ENCODE measurements around the gene YTHDF1.
A peak's percentile ranks its signal among the peaks of the same experiment; 100 is the strongest.

Gene YTHDF1

GRCh38 chr20:63183422-63184146, 32.3 kb downstream of the YTHDF1 start:
- peak; percentile 25 for DNase-seq

GRCh38 chr20:63182946-63183415, 33.0 kb downstream of the YTHDF1 start:
- no peak for DNase-seq

- no peak for DNase-seq
Measured at GRCh38 chr20:63182425-63182824, 33.5 kb downstream of the YTHDF1 start.

- DNase-seq, result no peak
Measured at GRCh38 chr20:63181226-63181625, 34.7 kb downstream of the YTHDF1 start.

- no peak for DNase-seq
Measured at GRCh38 chr20:63180569-63181185, 35.3 kb downstream of the YTHDF1 start.

GRCh38 chr20:63179687-63180568, 36.0 kb downstream of the YTHDF1 start:
- DNase-seq, result no peak

- peak; percentile 78 for DNase-seq
Measured at GRCh38 chr20:63178889-63179686, 36.8 kb downstream of the YTHDF1 start.

GRCh38 chr20:63178446-63178820, 37.5 kb downstream of the YTHDF1 start:
- no peak for DNase-seq

- no peak for DNase-seq
Measured at GRCh38 chr20:63177785-63178445, 38.0 kb downstream of the YTHDF1 start.

- no peak for DNase-seq
Measured at GRCh38 chr20:63177134-63177784, 38.7 kb downstream of the YTHDF1 start.

GRCh38 chr20:63176427-63177133, 39.4 kb downstream of the YTHDF1 start:
- no peak for DNase-seq

GRCh38 chr20:63176034-63176426, 39.9 kb downstream of the YTHDF1 start:
- no peak for DNase-seq

- DNase-seq, result no peak
Measured at GRCh38 chr20:63175038-63175895, 40.7 kb downstream of the YTHDF1 start.

GRCh38 chr20:63174309-63175037, 41.5 kb downstream of the YTHDF1 start:
- DNase-seq, result peak; percentile 18

- DNase-seq, result no peak
Measured at GRCh38 chr20:63173552-63174191, 42.3 kb downstream of the YTHDF1 start.

GRCh38 chr20:63172726-63173125, 43.2 kb downstream of the YTHDF1 start:
- peak; percentile 17 for DNase-seq

GRCh38 chr20:63171991-63172390, 43.9 kb downstream of the YTHDF1 start:
- no peak for DNase-seq

- DNase-seq, result no peak
Measured at GRCh38 chr20:63169681-63170080, 46.2 kb downstream of the YTHDF1 start.

- DNase-seq, result no peak
Measured at GRCh38 chr20:63168861-63169260, 47.1 kb downstream of the YTHDF1 start.

Measured in NCI-H1105 treated with DMSO at 0.1 percent for 48 hours (cell line).